ENCODE data around the gene TCEAL3.

TCEAL3 gene

GRCh38 chrX:103626855-103627254 lies 19.1 kb downstream of the TCEAL3 start:
- Histone ChIP-seq H3K9ac (ENCODE audit: insufficient read length, low read depth) (no peak overlapping the region), H3K9me3 (ENCODE audit: insufficient read depth, low read length) (no peaks in the 10 kb centered on the region), H3K4me3 (ENCODE audit: insufficient read length, low read depth) (no peak overlapping the region), H3K36me3 (ENCODE audit: insufficient read depth, insufficient read length, low read length) (peaks cover 3% of the 10 kb centered on the region), H3K27me3 (ENCODE audit: insufficient read depth, insufficient read length) (no peaks in the 10 kb centered on the region), H3K4me1 (ENCODE audit: insufficient read depth, insufficient read length) (peaks cover 5% of the 10 kb centered on the region)
- no peak for TF ChIP-seq SUZ12 (IDR thresholded peaks at IDR 0.05; ENCODE audit: extremely low read depth, insufficient read depth, insufficient read length)
- no peak for TF ChIP-seq YY1 (IDR thresholded peaks at IDR 0.05; ENCODE audit: insufficient read depth, insufficient read length)
- TF ChIP-seq ZNF274 (IDR thresholded peaks at IDR 0.05; ENCODE audit: low read depth, low read length): no peak
- no peak for DNase-seq (ENCODE audit: low read depth, low spot score)

GRCh38 chrX:103628386-103629317 lies 20.9 kb downstream of the TCEAL3 start, which contains the start of gene TCEAL1:
TSS of gene TCEAL1 (plus strand) at chrX:103628975. CDS start at chrX:103629917, 942 bp downstream.
- Histone ChIP-seq H3K27me3 (ENCODE audit: insufficient read depth, insufficient read length) (no peaks in the 10 kb centered on the region), H3K4me3 (ENCODE audit: insufficient read length, low read depth) (peak within 1 kb of the TSS; percentile 74), H3K9me3 (ENCODE audit: insufficient read depth, low read length) (no peaks in the 10 kb centered on the region), H3K36me3 (ENCODE audit: insufficient read depth, insufficient read length, low read length) (peaks cover 3% of the 10 kb centered on the region), H3K9ac (ENCODE audit: insufficient read length, low read depth) (peak within 1 kb of the TSS; percentile 75), H3K4me1 (ENCODE audit: insufficient read depth, insufficient read length) (peaks cover 5% of the 10 kb centered on the region)
- no peak for DNase-seq (ENCODE audit: low read depth, low spot score)
- TF ChIP-seq ZNF274 (IDR thresholded peaks at IDR 0.05; ENCODE audit: low read depth, low read length) (no peak), YY1 (IDR thresholded peaks at IDR 0.05; ENCODE audit: insufficient read depth, insufficient read length) (no peak), SUZ12 (IDR thresholded peaks at IDR 0.05; ENCODE audit: extremely low read depth, insufficient read depth, insufficient read length) (no peak)

GRCh38 chrX:103629318-103630170 lies 21.8 kb downstream of the TCEAL3 start:
- peak; percentile 74 for DNase-seq (ENCODE audit: low read depth, low spot score)
- no peak for TF ChIP-seq SUZ12 (IDR thresholded peaks at IDR 0.05; ENCODE audit: extremely low read depth, insufficient read depth, insufficient read length)
- peak; percentile 32 for TF ChIP-seq YY1 (IDR thresholded peaks at IDR 0.05; ENCODE audit: insufficient read depth, insufficient read length)
- no peak for TF ChIP-seq ZNF274 (IDR thresholded peaks at IDR 0.05; ENCODE audit: low read depth, low read length)
- peaks cover 3% of the 10 kb centered on the region for H3K36me3 ChIP-seq (ENCODE audit: insufficient read depth, insufficient read length, low read length)
- H3K9me3 ChIP-seq (ENCODE audit: insufficient read depth, low read length): no peaks in the 10 kb centered on the region
- H3K4me3 ChIP-seq (ENCODE audit: insufficient read length, low read depth): peak overlapping the region; percentile 74
- H3K9ac ChIP-seq (ENCODE audit: insufficient read length, low read depth): peak overlapping the region; percentile 75
- no peaks in the 10 kb centered on the region for H3K27me3 ChIP-seq (ENCODE audit: insufficient read depth, insufficient read length)
- peaks cover 5% of the 10 kb centered on the region for H3K4me1 ChIP-seq (ENCODE audit: insufficient read depth, insufficient read length)

GRCh38 chrX:103630171-103630511 lies 22.4 kb downstream of the TCEAL3 start:
- Histone ChIP-seq H3K9me3 (ENCODE audit: insufficient read depth, low read length) (no peaks in the 10 kb centered on the region), H3K27me3 (ENCODE audit: insufficient read depth, insufficient read length) (no peaks in the 10 kb centered on the region), H3K36me3 (ENCODE audit: insufficient read depth, insufficient read length, low read length) (peaks cover 3% of the 10 kb centered on the region), H3K9ac (ENCODE audit: insufficient read length, low read depth) (peak overlapping the region; percentile 70), H3K4me1 (ENCODE audit: insufficient read depth, insufficient read length) (peaks cover 2% of the 10 kb centered on the region), H3K4me3 (ENCODE audit: insufficient read length, low read depth) (peak overlapping the region; percentile 74)
- no peak for DNase-seq (ENCODE audit: low read depth, low spot score)
- TF ChIP-seq ZNF274 (IDR thresholded peaks at IDR 0.05; ENCODE audit: low read depth, low read length) (no peak), SUZ12 (IDR thresholded peaks at IDR 0.05; ENCODE audit: extremely low read depth, insufficient read depth, insufficient read length) (no peak), YY1 (IDR thresholded peaks at IDR 0.05; ENCODE audit: insufficient read depth, insufficient read length) (no peak)

- H3K4me1 ChIP-seq (ENCODE audit: insufficient read depth, insufficient read length): no peaks in the 10 kb centered on the region
- H3K4me3 ChIP-seq (ENCODE audit: insufficient read length, low read depth): no peak overlapping the region
- H3K27me3 ChIP-seq (ENCODE audit: insufficient read depth, insufficient read length): no peaks in the 10 kb centered on the region
- peaks cover 3% of the 10 kb centered on the region for H3K36me3 ChIP-seq (ENCODE audit: insufficient read depth, insufficient read length, low read length)
- no peaks in the 10 kb centered on the region for H3K9me3 ChIP-seq (ENCODE audit: insufficient read depth, low read length)
- H3K9ac ChIP-seq (ENCODE audit: insufficient read length, low read depth): no peak overlapping the region
- no peak for DNase-seq (ENCODE audit: low read depth, low spot score)
- TF ChIP-seq SUZ12 (IDR thresholded peaks at IDR 0.05; ENCODE audit: extremely low read depth, insufficient read depth, insufficient read length): no peak
- no peak for TF ChIP-seq YY1 (IDR thresholded peaks at IDR 0.05; ENCODE audit: insufficient read depth, insufficient read length)
- TF ChIP-seq ZNF274 (IDR thresholded peaks at IDR 0.05; ENCODE audit: low read depth, low read length): no peak
These were observed 23.4 kb downstream of the TCEAL3 start for GRCh38 chrX:103631145-103631544.

GRCh38 chrX:103635436-103635835 lies 27.7 kb downstream of the TCEAL3 start:
- no peaks in the 10 kb centered on the region for H3K27me3 ChIP-seq (ENCODE audit: insufficient read depth, insufficient read length)
- no peaks in the 10 kb centered on the region for H3K9me3 ChIP-seq (ENCODE audit: insufficient read depth, low read length)
- no peak overlapping the region for H3K4me3 ChIP-seq (ENCODE audit: insufficient read length, low read depth)
- peaks cover 3% of the 10 kb centered on the region for H3K36me3 ChIP-seq (ENCODE audit: insufficient read depth, insufficient read length, low read length)
- no peaks in the 10 kb centered on the region for H3K4me1 ChIP-seq (ENCODE audit: insufficient read depth, insufficient read length)
- no peak overlapping the region for H3K9ac ChIP-seq (ENCODE audit: insufficient read length, low read depth)
- no peak for DNase-seq (ENCODE audit: low read depth, low spot score)
- no peak for TF ChIP-seq YY1 (IDR thresholded peaks at IDR 0.05; ENCODE audit: insufficient read depth, insufficient read length)
- TF ChIP-seq SUZ12 (IDR thresholded peaks at IDR 0.05; ENCODE audit: extremely low read depth, insufficient read depth, insufficient read length): no peak
- TF ChIP-seq ZNF274 (IDR thresholded peaks at IDR 0.05; ENCODE audit: low read depth, low read length): no peak
